Cardiac septum (tissue), 1 donor: ENCODE results near the gene PHYKPL. TPM values are rescaled to one million over a fixed set of nuclear protein-coding genes. Genes with fewer than 3 reads are reported as not detected.
"Not testable (repeated sequence)": the region's sequence is repeated elsewhere in the genome, so short reads cannot be mapped to it uniquely, and the experiment has no call there.

ENCODE experiments used
- DNase-seq: peaks from one replicate; pipeline ENCODE4 v3.0.0-alpha.2; 2020; ENCODE audit warnings: low spot score
- intact Hi-C: fragments of 100-400 bp; cut with DNase I; formaldehyde crosslinking; loops from one replicate; pipeline ENCODE4 v1.14.0; 2022
- total RNA-seq: library from RNA; stranded (reverse); fragmentation: NEBNext Ultra II Directional; extraction: Animal tissue kit (Norgen Biotek cat#: 25700); gene quantifications from one replicate; pipeline ENCODE4 v1.2.1, GENCODE V29; 2021
- donor health status: DM: no; HTN: no; CAD: no.

The PHYKPL gene
- total RNA-seq, 1 donor from 2014 or later, result 55.3 TPM

DNA sequence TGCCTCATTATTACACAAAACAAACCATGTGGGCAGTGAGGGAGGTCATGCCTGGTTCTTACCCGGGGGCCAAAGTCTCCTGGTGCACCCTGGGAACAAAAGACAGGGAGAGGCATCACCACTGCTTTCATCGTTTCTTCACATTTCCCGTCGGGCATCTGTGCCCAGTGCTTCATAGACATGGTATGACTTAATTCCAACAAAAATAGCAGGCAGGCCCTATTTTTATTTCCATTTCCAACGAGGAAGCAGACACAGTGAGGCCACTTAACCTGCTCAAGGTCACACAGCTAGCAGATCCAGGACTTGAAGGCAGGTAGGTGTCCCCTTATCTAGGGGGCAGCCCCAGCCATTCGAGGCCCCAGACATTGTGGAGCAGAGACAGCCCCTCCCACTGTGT is 34.6 kb upstream of the PHYKPL start:
- no peak for DNase-seq
- intact Hi-C loops, result loop anchor here (2.0 kb wide), 1 partner anchor 30 kb away; no protein-coding TSS in a partner anchor

DNA sequence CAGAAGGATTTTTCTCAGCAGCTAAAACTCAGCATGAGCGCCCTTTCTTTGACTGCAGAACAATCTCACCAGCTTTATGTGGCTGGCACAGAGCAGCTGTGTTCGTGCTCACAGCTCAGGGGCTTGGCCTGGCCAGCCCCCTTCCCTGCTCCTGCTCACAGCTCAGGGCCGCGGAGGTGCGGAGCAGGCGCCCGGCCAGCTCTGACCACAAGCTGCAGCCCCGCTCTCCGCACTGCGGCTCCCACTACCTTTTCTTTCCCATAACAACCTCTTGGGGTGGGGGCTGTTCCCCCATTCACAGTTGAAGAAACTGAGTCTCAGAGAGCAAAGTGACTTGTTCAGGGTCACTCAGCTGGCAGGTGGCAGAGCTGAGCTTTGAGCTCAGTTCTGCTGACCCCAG is 34.0 kb upstream of the PHYKPL start:
- DNase-seq, result no peak
- intact Hi-C loops, result loop anchor here (2.0 kb wide), 1 partner anchor 30 kb away; no protein-coding TSS in a partner anchor

DNA sequence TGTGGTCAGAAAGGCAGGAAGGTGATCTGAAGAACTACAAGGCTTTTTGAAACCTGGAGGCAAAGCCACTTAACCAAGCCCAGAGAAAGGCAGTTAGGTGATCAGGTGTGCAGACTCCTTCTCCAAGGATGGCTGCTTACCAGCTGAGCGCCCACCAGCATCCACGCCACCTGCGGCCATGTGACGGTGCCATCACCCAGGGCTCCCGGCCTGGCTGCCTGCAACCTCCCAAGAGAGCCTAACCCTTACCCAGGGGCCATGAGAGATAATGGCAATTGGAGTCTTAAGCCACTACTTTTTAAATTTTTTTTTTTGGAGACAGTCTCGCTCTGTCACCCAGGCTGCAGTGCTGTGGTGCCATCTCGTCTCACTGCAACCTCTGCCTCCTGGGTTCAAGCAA is 33.1 kb upstream of the PHYKPL start:
- intact Hi-C loops, result loop anchor here (2.0 kb wide), 1 partner anchor 29 kb away; no protein-coding TSS in a partner anchor
- DNase-seq, result no peak

DNA sequence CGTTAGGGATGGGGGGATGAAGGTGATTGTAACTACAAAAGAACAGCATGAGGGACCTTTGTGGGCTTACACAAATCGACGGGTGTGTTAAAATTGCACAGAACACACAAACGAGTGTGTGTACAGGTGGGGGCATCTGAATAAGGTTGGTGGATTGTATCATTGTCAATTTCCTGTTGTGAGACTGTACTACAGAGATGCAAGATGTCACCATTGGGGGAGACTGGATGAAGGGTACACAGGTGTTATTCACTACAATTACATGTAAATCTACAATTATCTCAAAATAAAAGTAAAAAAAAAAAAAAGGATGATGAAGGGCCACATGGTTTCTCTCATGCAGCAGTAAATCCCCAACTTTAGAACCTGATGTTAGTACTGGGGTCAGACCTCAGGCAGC is 31.4 kb upstream of the PHYKPL start:
- intact Hi-C loops, result no loop called here
- DNase-seq, result no peak

DNA sequence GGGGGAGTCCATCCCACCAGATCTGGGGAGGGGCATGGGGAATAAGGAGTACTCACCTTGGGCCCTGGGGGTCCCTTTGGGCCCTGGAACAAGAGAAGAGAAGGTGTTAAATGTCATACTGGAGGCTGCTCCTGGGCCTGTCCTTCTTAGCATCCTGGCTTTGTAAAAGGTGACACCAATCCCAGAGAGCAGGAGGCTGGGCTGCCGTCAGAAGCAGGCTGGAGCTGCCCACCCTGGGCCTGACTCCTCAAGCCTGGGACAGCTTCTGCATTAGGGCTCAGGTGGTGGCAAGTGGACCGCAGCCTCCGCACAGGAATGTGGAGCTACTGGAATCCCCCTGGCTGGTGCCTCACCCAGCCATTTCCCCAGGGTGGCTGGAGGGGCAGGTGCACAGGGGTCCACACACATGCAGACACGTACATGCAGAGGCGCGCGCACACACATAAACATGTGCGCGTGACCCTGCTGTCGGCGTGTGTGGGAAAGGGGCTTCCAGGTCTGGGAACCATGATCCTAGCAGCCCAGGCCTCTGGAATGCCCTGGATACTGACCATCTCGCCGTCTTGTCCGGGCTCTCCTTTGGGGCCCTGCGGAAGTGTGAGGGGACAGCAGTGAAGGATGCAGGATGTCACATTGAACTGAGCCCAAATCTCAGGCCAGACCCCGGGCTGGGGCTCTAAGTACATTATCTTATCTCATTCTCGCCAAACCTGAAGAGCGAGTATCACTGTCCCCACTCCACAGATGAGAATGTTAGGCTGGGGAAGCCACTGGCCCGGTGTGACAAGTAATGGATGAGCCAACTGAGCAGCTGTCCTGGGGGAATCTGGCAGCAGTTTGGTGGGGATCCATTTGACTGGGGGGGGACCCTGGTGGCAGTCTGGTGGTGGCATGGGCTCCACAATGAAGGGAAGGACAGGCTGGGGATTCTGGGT is 29.3 kb upstream of the PHYKPL start:
- no peak for DNase-seq
- intact Hi-C loops, result no loop called here

DNA sequence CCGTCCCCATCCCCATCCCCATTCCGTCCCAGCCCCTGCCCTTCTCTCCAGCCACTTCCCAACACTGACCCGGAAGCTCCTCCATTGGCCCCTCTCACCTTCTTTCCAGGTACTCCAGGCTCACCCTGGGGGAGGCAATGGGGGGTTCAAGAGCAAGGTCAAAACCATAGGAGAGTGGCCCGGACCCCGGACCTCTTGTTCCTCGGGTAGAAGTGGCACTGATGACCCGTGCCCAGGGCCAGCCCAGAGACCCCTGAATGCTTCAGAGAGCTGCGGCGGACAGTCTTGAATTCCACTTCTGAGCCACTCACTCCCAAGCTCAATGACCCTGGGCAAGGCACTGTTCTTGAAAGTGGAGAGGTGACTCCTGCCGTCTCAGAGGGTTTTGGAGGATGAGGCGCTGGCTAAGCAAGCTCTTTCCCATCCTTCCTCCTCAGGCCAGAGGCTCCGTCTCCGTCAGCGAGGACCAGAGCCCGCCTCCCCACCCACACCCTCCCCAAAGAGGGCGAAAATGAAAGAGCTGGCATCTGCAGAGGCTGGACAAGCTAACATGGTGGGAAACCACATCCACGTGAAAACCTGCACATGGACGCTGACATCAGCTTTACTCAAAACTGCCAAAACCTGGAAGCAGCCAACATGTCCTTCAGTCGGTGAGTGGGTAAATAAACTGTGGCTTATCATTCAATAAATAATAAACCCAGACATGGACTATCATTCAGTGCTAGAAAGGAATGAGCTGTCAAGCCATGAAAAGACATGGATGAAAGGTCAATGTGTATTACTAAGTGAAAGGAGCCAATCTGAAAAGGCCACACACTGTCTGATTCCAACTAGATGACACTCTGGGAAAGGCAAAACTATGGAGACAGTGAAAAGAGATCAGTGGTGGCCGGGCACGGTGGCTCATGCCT is 27.3 kb upstream of the PHYKPL start:
- DNase-seq, result no peak
- intact Hi-C loops, result no loop called here

DNA sequence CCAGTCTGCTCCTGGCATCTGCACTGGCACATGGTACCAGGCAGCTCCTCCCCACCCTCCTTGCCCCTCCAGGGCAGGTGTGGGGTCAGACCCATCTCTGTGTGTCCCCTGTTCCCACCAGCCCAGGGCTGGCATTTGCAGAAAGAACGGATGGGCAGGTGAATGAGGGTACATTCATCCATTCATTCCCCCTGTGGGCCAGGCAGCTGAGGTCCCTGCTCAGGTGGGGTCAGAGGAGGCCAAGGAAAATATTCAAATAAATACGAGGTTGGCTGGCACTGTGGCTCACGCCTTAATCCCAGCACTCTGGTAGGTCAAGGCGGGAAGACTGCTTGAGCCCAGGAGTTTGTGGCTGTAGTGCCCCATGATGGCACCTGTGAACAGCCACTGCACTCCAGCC is 25.0 kb upstream of the PHYKPL start:
- intact Hi-C loops, result no loop called here
- DNase-seq, result no peak

DNA sequence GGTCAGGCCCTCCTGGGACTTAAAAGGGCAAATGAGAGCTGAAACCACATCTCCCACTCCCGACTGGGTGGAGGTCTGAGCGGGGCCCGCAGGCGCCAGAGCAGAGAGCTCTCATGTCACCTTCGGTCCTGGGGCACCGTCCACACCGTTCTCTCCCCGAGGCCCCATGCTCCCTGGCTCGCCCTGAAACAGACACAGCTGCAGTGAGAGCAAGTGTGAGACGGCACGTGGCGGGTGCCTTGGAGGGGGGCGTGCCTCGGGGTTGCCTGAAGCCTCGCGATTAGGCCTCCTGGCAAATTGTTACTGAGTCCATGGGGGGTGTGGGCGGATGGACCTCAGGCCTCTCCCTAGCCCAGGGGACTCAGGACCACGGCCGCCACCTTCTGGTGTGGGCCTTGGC is 24.1 kb upstream of the PHYKPL start:
- intact Hi-C loops, result no loop called here
- DNase-seq, result no peak

DNA sequence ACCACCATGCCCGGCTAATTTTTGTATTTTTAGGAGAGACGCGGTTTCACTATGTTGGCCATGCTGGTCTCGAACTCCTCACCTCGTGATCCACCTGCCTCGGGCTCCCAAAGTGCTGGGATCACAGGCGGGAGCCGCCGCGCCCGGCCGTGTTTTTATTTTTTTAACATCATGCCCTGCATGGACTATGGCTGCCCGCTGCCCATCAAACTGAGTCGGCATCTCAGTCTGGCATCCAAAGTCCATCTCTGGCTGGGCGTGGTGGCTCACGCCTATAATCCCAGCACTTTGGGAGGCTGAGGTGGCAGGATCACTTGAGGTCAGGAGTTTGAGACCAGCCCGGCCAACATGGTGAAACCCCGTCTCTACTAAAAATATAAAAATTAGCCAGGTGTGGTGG is 21.0 kb upstream of the PHYKPL start:
- DNase-seq, intact Hi-C loops: not testable (repeated sequence)

DNA sequence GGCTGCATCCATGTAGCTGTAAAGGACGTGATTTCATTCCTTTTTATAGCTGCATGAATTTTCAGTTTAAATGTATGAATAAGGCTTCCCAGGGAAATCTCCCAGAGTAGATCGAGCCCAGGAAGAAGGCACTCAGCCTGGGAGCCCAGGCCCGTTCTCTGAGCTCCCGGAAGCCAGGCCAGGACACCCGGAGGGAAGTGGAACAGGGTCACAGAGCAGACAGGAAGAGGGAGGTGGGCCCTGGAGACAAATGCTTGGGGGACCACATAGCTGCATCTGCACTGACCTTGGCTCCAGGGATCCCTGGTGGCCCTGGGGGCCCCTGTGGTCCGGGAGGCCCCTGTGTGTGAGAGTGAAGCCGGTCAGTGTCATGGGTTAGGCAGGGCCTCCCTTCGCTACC is 19.7 kb upstream of the PHYKPL start:
- intact Hi-C loops, result no loop called here
- no peak for DNase-seq

DNA sequence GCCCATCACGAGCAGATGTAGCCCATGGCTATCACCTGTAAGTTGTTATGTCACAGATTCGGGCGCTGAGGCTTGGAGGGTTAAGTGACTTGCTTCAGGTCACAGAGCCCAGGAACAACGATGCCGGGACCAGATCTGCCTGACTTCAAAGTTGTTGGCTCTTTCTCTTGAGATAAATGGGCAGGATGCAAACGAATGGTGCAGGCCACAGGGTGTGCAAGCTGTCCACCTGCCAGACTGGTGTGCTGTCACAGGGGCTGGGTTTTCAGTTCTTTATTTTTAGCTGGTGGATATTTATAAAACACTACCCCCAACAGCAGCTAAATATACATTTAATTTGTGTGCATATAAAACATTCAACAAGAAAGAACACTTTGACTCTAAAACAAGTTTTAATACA is 17.7 kb upstream of the PHYKPL start:
- DNase-seq, result no peak
- intact Hi-C loops, result no loop called here

DNA sequence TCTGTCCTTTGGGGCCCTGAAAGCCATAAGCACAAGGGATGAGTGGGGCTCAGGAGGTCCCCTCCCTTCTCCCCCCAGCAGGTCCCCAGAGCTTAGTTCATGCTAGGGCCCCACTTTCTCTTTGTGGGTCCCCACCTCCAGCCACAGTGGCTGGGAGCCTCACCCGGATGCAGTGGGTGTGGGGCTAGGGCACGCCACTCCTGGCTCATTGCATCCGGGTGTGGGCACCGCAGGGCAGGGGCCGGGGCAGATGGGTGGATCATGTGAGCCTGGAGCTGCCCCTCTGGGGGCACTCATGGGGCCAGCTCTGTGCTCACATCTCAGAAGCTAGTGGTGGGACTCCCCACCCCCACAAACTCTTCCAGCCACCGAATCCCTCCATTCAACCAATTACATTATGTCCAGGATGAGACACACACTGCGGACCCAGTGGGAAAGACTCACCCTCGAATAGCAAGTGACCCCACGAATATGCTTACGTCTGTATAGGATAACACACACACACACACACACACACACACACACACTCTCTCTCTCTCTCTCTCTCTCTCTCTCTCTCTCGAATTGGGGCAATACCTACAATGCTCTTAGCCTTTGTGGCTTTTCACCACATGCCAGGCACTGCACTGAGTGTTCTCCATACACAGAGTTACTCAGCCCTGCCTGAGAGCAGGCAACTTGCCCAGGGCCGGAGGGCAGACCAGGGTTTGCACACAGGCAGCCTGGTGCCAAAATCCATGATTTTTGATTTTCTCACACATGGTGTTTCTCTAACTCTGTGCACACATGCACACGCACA is 16.8 kb upstream of the PHYKPL start:
- intact Hi-C loops, result no loop called here
- no peak for DNase-seq

DNA sequence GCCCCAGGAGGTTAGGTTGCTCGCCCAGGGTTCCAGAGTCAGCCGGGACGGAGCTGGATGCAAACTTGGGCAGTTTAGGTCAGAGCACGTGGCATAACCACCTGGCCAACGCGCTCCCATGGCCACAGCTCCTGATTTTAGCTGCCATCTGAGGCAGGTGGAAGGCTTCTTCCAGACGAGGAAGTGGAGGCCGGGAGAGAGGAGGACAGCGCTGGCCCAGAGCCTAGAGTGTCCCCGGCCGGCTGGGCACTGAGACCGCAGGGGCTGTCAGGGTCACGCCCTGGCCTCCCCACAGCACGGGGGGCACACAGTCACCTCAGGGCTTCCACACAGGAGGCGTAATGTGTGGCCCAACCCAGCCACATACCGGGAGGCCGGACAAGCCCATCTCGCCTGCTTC is 16.1 kb upstream of the PHYKPL start:
- DNase-seq, result no peak
- intact Hi-C loops, result no loop called here

DNA sequence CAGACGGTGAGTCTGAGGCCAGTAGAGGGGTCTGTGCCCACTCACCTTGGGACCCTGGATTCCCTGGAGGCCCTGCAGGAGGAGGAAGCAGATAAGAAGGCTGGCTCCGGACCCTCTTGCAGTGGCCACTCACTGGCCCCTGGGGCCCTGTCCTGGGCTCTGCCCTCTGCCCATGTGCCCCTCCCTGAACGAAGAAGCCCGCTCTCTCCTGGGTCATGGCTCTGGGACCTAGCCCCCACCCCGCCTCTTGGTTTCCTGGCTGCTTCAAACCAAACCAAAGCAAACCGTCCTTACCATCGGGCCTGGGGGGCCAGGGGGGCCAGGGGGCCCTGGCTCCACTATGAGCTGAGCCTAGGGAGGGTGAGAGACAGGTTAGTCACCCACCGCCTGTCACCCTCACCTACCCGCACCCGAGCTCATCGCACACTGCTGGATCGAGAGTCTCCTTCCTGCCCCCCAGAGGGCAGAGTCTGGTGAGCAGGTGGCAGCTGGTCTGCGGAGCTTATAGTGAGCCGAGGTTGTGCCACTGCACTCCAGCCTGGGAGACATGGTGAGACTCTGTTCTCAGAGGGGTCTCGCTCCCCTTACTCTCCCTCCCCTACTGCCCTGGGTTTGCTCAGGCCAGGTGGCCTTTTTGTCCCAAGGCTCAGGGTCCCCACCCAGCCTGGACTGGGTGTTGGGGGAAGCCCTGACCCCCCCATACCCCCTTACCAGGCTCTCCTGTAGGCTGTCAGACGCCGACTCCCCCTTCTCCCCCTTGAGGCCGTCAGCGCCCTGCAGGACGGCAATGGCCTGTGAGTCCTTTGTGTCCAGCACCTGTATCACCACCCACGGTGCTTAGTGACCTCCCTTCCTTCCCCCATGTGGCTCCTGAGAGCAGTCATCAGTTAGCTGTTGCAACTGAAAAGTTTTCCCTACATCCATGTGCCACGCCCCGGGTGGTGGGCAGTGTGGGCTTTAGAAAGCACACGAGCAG is 15.2 kb upstream of the PHYKPL start:
- intact Hi-C loops, result no loop called here
- no peak for DNase-seq

DNA sequence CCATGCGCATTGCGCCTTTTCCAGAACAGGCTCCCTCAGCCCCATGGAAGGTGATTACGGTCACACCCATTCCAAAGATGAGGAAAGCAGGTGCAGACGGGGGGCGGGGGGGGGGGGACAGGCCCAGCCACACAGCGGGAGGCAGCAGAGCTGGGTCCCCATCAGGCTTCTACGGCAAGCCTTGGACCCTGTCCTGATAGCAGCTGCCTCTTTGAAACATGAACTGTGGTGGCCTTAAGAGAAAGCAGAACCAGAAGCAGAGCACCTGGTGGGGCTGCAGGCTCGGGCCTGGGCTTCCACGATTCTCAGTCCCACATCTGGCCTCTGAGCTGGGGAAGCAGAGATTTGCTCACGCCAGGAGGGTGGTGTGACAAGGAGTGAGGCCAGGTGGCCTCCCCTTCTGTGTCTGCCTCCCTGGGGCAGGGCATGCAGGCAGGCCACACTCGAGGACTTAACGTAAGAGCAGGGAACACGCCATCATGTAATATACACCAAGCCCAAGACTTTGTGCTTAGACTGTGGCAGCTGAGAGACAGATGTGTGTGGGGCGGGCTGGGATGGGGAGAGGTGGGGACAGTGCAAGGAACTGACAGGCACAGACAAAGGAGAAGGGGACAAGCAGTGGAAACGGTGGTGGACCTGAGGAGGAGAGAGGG is 14.2 kb upstream of the PHYKPL start:
- intact Hi-C loops, result no loop called here

DNA sequence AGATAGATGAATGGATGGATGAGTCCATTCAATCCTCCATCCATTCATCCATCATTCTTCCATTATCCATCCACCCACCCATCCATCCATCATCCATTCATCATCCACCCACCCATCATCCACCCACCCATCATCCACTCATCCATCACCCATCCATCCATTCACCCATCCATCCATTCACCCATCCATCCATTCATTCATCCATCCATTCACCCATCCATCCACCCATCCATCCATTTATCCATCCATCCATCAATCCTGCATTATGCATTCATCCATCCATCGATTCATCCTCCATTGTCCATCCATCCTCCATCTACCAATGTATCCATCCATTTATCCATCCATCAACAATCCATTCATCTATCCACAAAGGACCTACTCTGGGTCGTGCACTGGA is 12.8 kb upstream of the PHYKPL start:
- intact Hi-C loops, result no loop called here
- DNase-seq, result no peak

More for the DNA sequence above, 14.2 kb upstream of the PHYKPL start:
- no peak for DNase-seq

DNA sequence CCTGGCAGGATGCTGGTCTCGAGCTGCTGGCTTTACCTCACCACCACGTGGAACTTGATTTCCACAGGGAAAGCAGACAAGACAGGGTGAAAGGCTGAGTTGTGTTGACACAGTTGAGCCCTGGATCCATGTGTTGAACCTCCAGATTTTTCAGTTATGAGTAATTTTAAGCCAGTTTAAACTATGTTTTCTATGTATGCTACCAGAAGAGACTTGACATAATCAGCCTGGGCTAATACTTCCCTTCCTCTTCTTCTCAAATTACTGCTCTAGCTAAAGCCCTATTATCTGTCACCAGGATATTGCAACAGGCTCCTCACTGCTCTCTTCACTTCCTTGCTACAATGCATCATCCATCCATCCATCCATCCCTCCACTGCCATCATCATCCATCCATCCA is 12.0 kb upstream of the PHYKPL start:
- DNase-seq, result no peak
- intact Hi-C loops, result no loop called here

DNA sequence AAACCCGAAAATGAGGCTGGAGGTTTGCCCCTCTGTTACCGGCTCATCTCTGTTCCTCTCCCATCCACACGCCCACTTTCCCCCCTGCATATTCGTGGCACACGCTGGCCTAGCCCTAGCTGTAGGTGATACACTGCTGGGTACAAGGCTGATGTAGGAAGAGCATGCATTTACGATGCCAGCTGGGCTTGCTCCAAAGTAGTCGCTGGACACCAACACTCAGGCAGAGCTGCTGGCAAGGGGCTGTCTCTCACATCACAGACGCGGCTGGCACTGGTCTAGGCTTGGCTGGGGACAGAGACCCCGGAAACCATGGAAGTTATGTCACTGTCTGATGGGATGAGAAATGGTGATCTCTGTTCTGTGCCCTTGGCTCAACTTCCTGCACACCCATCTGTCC is 9.8 kb upstream of the PHYKPL start:
- no peak for DNase-seq
- intact Hi-C loops, result no loop called here
